NOMO-1 (cell line): ENCODE results near the gene HDLBP.

ENCODE experiments used
- DNase-seq, 2 experiments: peaks; one replicate each; lab custom pipeline; 2025; ENCODE audit not compliant: unreplicated experiment in 2 of 2; lab: John Stamatoyannopoulos, UW

Gene HDLBP

DNA sequence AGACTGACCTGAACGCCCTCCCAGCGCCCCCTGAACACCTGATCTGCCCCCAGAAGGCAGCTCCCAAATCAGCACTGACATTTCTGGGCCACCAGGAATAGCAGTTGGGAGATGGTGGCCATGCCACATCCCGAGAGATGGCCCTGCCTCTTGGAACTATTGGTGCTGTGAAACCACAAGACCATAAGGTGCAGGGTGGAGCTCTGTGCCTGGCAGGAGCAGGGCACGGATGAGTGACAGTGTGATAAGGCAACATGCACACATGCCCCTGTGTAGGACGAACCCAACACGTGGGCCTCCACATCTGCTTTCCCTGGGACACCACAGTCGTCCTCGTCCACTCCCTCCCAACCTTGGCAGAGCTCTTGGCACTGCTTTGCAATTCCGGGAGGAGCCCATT is 100.1 kb downstream of the HDLBP start:
- DNase-seq: no peak

DNA sequence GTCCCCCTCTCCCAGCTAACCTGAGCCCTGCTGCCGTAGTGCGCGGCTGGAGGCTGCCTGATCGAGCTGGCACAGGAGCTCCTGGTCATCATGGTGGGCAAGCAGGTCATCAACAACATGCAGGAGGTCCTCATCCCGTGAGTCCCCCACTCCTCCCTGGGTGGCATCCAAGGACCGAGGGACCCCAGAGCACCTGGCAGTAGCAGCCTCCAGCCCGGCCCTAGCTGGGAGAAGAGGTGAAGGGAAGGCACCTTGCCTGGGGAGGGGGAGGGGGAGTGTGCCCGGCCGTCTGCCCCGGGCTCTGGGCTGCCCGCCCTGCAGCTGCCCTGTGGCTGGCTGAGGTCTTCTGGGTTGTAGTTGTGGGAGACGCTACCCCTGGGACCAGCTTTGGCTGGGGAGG is 100.7 kb downstream of the HDLBP start:
- no peak for DNase-seq

DNA sequence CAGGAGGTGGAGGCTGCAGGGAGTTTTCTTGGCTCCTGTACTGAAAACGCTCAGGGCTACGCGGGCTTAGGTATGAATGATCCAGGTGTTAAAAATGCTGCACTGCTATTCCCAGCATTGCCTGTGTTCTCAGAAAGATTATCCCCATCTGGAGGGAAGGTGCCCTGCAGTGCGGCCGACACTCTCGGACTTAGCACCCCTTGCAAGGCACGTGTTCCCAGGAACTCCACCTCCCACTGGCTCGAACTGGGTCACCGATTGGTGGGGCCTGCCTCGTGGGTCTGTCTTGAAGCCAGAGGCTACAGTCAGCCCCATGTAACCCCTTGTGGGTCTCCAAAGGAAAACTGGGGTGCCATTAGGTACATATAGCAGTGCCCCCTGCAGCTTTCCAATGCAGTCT is 101.3 kb downstream of the HDLBP start:
- DNase-seq: no peak

- no peak for DNase-seq
Observed at GRCh38 chr2:241213567-241213966, 101.9 kb downstream of the HDLBP start.

GRCh38 chr2:241213041-241213440 is 102.4 kb downstream of the HDLBP start:
- no peak for DNase-seq

DNA sequence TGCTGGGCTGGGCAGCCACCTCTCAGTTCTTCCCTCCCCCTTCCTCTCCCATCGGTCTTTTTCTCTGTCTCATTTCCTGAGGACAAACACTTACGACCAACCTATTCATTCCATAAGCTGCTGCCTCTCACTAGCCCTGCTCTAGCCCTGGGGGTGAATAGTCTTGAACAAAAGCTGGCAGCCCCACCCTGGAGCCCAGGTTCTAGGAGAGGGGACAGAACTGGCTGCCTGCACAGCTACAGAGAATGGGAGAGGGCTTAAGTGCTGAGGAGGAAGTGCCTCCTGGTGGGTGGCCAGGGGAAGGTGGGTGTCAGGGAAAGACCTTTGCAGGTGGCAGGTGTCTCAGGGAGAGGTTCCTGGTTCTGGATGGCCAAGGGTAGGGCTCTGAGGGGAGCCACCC is 104.2 kb downstream of the HDLBP start:
- DNase-seq: no peak

DNA sequence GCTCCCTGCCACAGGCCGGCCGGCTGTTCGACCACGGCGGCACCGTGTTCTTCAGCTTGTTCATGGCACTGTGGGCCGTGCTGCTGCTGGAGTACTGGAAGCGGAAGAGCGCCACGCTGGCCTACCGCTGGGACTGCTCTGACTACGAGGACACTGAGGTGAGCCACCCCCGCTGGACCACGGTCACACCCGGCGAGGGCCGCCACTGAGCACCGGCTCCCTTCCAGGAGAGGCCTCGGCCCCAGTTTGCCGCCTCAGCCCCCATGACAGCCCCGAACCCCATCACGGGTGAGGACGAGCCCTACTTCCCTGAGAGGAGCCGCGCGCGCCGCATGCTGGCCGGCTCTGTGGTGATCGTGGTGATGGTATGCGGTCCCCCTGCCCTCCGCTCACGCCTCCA is 106.2 kb downstream of the HDLBP start:
- no peak for DNase-seq

DNA sequence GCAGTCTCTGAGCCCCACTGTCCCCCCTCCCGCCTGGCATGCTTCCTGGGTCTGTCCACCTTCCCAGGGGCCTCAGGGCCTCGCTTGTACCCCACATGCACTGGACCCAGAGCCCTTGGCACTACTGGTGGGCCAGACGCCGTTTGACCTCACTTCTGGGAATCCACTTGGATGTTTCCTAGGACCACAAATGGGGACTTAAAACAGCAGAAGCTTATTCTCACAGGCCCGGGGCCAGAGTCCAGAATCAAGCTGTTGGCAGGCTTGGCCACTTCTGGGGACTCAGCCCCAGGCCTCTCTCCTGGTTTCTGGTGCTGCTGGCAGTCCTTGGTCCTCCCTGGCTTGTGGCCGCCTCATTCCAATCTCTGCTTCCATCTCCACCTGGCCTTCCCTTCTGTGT is 107.4 kb downstream of the HDLBP start:
- no peak for DNase-seq

DNA sequence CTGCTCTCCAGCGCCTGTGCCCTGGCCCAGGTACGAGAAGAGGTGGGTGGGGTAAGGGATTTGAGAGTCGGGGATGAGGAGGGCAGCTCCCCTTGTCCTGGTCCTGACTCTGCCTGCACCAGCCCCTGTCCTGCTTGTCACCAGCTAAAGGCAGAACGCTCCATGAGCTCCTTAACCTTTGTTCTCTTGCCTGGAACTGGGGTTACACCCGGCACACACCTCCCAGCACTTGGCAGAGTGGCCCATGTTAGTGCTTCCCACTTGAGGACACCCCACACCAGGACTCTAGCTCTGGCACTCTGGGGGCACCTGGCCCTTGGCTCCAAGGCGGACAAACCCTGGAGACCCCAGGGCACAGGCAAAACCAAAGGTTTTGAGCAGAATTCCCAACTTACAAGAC is 107.8 kb downstream of the HDLBP start:
- no peak for DNase-seq

- no peak for DNase-seq
Observed at GRCh38 chr2:241207151-241207550, 108.3 kb downstream of the HDLBP start.

DNA sequence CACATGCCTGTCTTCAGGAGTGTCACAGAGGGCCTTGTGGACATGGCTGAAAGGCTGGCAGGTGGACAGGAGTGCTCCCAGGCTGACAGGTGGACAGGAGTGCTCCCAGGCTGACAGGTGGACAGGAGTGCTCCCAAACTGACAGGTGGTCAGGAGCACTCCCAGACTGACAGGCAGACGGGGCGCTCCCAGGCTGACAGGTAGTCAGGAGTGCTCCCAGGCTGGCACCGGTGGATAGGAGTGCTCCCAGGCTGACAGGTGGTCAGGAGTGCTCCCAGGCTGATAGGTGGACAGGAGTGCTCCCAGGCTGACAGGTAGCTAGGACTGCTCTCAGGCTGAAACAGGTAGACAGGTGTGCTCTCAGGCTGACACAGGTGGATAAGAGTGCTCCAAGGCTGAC is 110.4 kb downstream of the HDLBP start:
- DNase-seq: no peak

DNA sequence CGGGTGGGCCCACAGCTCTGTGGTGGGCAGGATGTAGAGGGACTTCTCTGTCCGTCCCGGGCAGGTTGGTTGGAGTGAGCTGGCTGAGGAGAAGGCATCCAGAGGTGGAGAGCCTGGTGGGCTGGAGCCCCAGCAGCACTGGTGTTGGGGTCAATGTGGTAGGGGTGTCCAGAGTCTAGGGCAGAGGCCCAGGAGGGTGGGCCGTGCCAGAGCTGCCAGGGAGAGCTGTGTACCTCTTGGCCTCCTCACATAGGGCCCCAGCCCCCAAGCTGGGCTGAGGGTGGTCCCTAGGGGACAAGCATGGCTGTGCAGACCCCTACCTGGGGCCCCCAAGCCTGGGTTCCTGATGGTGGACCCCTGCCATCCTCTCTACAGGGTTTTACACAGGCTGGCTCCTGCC is 111.0 kb downstream of the HDLBP start:
- no peak for DNase-seq

DNA sequence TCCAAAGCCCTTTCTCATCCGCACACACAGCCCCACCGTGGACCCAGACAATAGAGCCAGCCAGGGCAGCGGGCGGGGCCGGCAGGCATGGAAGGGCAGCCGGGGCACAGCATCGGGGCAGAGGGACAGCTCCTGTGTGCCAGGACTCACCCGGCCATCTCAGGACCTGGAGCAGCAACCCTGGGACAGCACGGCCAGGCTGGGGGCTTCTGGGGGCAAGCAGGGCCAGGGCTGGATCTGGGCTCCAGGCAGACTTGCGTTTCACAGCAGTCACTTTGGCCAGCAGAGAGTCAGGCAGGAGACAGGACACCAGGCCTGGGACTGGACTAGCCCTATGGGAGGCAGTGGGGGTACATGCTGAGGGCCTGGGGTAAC is 111.5 kb downstream of the HDLBP start:
- DNase-seq: no peak

DNA sequence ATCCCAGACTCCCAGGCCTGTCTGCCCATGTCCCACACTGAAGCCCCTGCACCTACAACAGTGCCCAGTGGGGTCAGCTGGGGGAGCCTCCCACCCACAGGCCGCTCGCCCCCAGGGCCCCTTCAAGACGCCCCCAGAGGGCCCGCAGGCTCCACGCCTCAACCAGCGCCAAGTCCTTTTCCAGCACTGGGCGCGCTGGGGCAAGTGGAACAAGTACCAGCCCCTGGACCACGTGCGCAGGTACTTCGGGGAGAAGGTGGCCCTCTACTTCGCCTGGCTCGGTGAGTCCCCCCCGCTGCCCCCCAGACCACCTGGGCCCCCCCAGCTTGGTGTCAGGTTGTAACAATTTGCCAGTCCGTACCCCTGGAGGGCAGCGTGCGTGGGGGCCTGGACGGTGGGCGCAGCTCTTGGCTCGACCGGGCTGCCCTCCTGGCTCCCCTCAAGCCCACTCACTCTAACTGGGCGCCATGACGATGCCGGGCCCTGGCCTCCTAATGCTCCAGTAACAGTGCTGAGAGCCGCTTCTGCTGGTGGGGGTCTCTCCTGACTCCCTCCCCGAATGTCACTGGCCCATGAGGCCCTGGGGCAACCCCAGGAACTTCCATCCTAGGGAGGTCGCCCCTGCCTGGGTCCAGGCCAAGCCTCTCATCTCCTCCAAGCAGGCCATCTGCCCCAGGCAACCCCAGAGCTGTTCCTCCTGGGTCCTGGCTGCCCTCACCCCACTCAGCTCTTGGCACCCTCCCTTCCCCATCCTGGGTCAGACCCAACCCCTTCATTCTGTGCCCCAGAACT is 112.1 kb downstream of the HDLBP start:
- DNase-seq: no peak

- DNase-seq: no peak
Observed at GRCh38 chr2:241202681-241203080, 112.8 kb downstream of the HDLBP start.

GRCh38 chr2:241202268-241202585 is 113.2 kb downstream of the HDLBP start:
- no peak for DNase-seq

- DNase-seq: no peak
Observed at GRCh38 chr2:241201445-241202267, 113.8 kb downstream of the HDLBP start.

- peak in 1 of 2 experiments; percentile 4 for DNase-seq
Observed at GRCh38 chr2:241200822-241201395, 114.6 kb downstream of the HDLBP start.

- no peak for DNase-seq
Observed at GRCh38 chr2:241199897-241200821, 115.3 kb downstream of the HDLBP start.

GRCh38 chr2:241199286-241199685 is 116.2 kb downstream of the HDLBP start:
- DNase-seq: no peak
